Measurements from ENCODE around the gene AURKAIP1. TPM values are rescaled to one million over a fixed set of nuclear protein-coding genes. Genes with fewer than 3 reads are reported as not detected.

Gene AURKAIP1
- total and polyA plus RNA-seq, 2 of the 13 experiments (the other 11 are each of a cell fraction or from before 2014, with no cell fraction given): 69.5 to 175 TPM

DNA sequence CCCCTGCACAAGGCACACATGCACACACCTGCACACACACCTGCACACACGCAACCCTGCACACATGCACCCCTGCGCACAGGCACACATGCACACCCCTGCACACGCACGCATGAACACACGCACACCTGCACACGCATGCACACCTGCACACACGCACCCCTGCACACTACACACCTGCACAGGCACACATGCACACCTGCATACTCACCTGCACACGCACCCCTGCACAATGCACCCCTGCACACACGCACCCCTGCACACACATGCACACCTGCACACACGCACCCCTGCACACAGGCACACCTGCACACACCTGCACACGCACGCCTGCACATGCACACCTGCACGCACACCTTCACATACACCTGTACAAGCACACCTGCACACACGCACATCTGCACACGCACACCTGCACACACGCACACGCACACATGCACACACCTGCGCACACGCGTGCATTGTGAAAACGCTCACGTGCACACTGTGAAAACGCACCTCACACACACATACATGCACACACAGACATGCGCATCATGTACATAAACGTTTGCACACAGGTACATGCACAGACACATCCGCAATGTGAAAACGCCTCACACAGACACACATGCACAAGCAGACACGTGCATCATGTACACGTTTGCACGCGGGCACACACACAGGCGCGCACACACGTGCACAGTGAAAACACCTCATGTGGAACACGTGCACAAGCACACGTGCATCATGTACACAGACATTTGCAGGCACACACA lies 34.0 kb downstream of the AURKAIP1 start (continued):
- TF ChIP-seq, protein P1, sequence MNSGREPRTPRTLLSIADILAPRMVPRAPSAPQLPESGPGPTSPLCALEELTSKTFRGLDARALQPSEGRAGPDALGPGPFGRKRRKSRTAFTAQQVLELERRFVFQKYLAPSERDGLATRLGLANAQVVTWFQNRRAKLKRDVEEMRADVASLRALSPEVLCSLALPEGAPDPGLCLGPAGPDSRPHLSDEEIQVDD (CRISPR knock-in tag; IDR thresholded peaks at IDR 0.05; ENCODE audit: borderline replicate concordance): no peak
- TF ChIP-seq ZBTB7B (CRISPR knock-in tag; IDR thresholded peaks at IDR 0.05): no peak

DNA sequence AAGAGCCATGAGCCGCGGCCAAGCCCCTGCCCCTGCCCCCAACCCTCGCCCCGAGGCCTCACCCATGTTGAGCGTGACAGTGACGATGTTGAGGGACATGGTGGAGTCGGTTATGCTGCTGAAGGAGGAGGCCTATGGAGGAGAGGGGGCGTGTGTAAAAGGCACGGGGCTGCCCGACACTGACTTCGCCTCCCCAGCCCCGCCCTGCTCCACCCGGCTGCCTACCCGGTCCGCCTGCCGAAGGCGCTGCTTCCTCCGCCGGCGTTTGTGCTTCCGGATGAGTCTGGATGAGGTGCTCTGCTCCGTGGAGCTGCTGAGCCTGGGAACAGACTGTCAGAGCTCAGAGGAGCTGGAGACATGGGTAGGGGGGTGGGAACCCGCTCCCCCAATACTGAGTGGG lies 34.8 kb downstream of the AURKAIP1 start:
- CTCF ChIA-PET (ENCODE audit: low intra/inter-chr PET ratio, low total read pairs): no interaction called here
- Histone ChIP-seq H3K27ac (ENCODE audit: extremely low read length, insufficient read depth, low read length) (no peak overlapping the region), H3K9me3 (ENCODE audit: low read length) (no peaks in the 10 kb centered on the region), H3K4me3 (replicated peaks in 1 of 3; ENCODE audit: insufficient read depth in 1 of 3, low read depth in 2 of 3, low read length in 3 of 3) (no peak overlapping the region), H3K36me3 (replicated peaks in 1 of 2; ENCODE audit: control insufficient read depth in 1 of 2, insufficient read depth in 2 of 2, low read length in 2 of 2) (peaks cover 13 to 26% of the 10 kb centered on the region in 2 experiments), H3K4me2 (ENCODE audit: low read depth, low read length) (no peak overlapping the region), H3K9ac (ENCODE audit: insufficient read depth, low read depth, low read length) (no peak overlapping the region), H3K79me2 (ENCODE audit: insufficient read depth, low read length) (peaks cover 13% of the 10 kb centered on the region), H3K4me1 (ENCODE audit: insufficient read depth, low read length) (peaks cover 18% of the 10 kb centered on the region), H3K27me3 (ENCODE audit: control insufficient read depth in 1 of 2, insufficient read depth in 2 of 2, low read length in 2 of 2) (no peaks in the 10 kb centered on the region), H2AFZ (ENCODE audit: low read length) (no peak overlapping the region), H4K20me1 (ENCODE audit: insufficient read depth, low read length) (peaks cover 12% of the 10 kb centered on the region; the same call in 1 of the 2 replicates)
- POLR2A ChIA-PET: no interaction called here
- ATAC-seq (no peak), DNase-seq (ENCODE audit: low spot score) (no peak), FAIRE-seq (no peak)
- 96% methylated on average over 23 of the region's 23 CpGs for WGBS (ENCODE audit: low lambda C conversion rate)
- intact Hi-C loops (cut with micrococcal nuclease; ENCODE audit: unreplicated experiment): no loop called here
- no TSS peak for BruUV-seq (replicated peaks)
- in situ Hi-C loops (cut with HindIII; ENCODE audit: extremely low pct_ligation_motif_present, low pct_unique_long_range_greater_than_20kb): no loop called here
- TF ChIP-seq, protein P2, sequence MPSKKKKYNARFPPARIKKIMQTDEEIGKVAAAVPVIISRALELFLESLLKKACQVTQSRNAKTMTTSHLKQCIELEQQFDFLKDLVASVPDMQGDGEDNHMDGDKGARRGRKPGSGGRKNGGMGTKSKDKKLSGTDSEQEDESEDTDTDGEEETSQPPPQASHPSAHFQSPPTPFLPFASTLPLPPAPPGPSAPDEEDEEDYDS (CRISPR knock-in tag; IDR thresholded peaks at IDR 0.05): no peak
- TF ChIP-seq ATAD3A (CRISPR knock-in tag; IDR thresholded peaks at IDR 0.05) (no peak), ZFP82 (CRISPR knock-in tag; IDR thresholded peaks at IDR 0.05; ENCODE audit: borderline replicate concordance) (no peak), SMYD3 (CRISPR knock-in tag; IDR thresholded peaks at IDR 0.05) (no peak), IRX3 (CRISPR knock-in tag; IDR thresholded peaks at IDR 0.05; ENCODE audit: borderline replicate concordance, low read depth) (no peak), RAD51 (IDR thresholded peaks at IDR 0.05; ENCODE audit: borderline replicate concordance) (no peak), ZNF256 (CRISPR knock-in tag; conservative IDR thresholded peaks at IDR 0.05) (no peak), LCORL (IDR thresholded peaks at IDR 0.05) (no peak), LCORL (CRISPR knock-in tag; IDR thresholded peaks at IDR 0.05) (no peak), NCOR1 (IDR thresholded peaks at IDR 0.05; ENCODE audit: borderline replicate concordance, low read length) (no peak), DPF2 (CRISPR knock-in tag; IDR thresholded peaks at IDR 0.05; ENCODE audit: borderline replicate concordance, low read depth) (no peak), ZNF446 (CRISPR knock-in tag; IDR thresholded peaks at IDR 0.05) (no peak), MIER3 (CRISPR knock-in tag; IDR thresholded peaks at IDR 0.05; ENCODE audit: borderline replicate concordance) (no peak), ARNT (IDR thresholded peaks at IDR 0.05) (no peak), ZNF124 (CRISPR knock-in tag; IDR thresholded peaks at IDR 0.05) (no peak)
- TF ChIP-seq, protein P3, sequence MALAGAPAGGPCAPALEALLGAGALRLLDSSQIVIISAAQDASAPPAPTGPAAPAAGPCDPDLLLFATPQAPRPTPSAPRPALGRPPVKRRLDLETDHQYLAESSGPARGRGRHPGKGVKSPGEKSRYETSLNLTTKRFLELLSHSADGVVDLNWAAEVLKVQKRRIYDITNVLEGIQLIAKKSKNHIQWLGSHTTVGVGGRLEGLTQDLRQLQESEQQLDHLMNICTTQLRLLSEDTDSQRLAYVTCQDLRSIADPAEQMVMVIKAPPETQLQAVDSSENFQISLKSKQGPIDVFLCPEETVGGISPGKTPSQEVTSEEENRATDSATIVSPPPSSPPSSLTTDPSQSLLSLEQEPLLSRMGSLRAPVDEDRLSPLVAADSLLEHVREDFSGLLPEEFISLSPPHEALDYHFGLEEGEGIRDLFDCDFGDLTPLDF (CRISPR knock-in tag; IDR thresholded peaks at IDR 0.05): no peak
- TF ChIP-seq, protein P4, sequence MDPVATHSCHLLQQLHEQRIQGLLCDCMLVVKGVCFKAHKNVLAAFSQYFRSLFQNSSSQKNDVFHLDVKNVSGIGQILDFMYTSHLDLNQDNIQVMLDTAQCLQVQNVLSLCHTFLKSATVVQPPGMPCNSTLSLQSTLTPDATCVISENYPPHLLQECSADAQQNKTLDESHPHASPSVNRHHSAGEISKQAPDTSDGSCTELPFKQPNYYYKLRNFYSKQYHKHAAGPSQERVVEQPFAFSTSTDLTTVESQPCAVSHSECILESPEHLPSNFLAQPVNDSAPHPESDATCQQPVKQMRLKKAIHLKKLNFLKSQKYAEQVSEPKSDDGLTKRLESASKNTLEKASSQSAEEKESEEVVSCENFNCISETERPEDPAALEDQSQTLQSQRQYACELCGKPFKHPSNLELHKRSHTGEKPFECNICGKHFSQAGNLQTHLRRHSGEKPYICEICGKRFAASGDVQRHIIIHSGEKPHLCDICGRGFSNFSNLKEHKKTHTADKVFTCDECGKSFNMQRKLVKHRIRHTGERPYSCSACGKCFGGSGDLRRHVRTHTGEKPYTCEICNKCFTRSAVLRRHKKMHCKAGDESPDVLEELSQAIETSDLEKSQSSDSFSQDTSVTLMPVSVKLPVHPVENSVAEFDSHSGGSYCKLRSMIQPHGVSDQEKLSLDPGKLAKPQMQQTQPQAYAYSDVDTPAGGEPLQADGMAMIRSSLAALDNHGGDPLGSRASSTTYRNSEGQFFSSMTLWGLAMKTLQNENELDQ (CRISPR knock-in tag; IDR thresholded peaks at IDR 0.05; ENCODE audit: borderline replicate concordance): no peak
- TF ChIP-seq, protein P5, sequence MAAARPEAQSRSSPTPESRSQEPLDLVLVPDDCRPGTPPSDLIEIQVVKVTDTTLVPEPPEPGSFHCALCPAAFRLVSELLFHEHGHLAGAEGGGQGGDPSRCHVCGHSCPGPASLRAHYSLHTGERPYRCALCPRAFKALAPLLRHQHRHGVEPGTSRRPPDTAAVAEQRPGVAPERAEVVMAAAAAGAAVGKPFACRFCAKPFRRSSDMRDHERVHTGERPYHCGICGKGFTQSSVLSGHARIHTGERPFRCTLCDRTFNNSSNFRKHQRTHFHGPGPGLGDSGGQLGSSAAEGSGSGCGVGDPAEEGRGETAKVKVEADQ (CRISPR knock-in tag; IDR thresholded peaks at IDR 0.05; ENCODE audit: borderline replicate concordance): no peak
